Activated CD4-positive, CD25-positive, alpha-beta regulatory T cell treated with anti-CD3 and anti-CD28 coated beads, Interleukin-2, amount 50 U/mL, for 72 hours (primary cell): Measurements from ENCODE around the gene SNX10.
"Not testable (repeated sequence)": the region's sequence is repeated elsewhere in the genome, so short reads cannot be mapped to it uniquely, and the experiment has no call there.

ENCODE experiments used
- DNase-seq: peaks from one replicate; pipeline ENCODE4 v3.0.0; 2021

SNX10 gene

GRCh38 chr7:26291699-26292538, at the start of gene SNX10:
Gene SNX10, plus strand, starts transcription at chr7:26291862. Its CDS starts 54,581 bp downstream, at chr7:26346443.
- peak; percentile 75 for DNase-seq

DNA sequence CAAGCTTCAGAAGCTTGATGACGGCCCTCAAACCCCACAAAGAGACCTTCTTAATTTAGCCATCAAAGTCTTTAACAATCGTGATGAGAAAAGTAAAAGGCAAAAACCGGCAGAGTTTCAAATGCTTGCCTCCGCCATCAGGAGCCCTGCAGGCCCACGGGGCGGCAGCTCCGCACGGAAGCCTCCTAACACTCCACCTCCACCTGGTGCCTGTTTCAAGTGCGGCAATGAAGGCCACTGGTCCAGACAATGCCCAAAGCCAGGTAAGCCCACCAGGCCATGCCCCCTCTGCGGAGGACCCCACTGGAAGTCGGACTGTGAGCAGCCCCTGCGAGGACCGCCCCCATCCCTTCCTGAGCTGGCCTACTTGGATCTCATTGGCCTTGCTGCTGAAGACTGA, 46.5 kb upstream of the SNX10 start:
- no peak for DNase-seq

- no peak for DNase-seq
Measured at GRCh38 chr7:26250239-26250638, 41.4 kb upstream of the SNX10 start.

GRCh38 chr7:26261866-26262265, 29.8 kb upstream of the SNX10 start:
- DNase-seq, result not testable (repeated sequence)

- DNase-seq, result no peak
Measured at GRCh38 chr7:26265065-26265464, 26.6 kb upstream of the SNX10 start.

DNA sequence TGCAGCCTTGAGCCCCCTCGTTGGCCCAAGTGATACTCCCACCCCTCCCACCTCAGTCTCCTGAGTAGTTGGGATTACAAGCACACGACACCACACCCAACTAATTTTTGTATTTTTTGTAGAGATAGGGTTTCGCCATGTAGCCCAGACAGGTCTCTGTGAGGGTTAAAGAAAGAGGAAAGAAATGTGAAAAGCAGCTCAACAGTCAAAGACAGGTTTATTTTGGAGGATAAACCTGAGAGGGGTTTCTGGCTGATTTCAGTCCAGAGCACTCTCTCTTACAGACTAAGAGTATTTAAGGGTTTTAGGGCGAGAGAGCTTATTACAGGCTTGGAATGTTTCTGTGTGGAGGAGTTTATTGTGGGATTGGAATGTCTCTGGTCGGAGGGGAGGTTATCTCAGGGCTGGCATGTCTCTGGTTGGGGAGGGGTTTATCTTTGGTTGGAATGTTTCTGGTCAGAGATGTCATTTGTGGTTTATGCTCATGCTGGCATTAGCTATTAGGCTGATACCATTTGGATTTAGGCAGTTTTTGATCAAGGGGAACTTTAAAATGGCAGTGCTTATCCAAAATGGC, 26.1 kb upstream of the SNX10 start:
- DNase-seq, result no peak

DNA sequence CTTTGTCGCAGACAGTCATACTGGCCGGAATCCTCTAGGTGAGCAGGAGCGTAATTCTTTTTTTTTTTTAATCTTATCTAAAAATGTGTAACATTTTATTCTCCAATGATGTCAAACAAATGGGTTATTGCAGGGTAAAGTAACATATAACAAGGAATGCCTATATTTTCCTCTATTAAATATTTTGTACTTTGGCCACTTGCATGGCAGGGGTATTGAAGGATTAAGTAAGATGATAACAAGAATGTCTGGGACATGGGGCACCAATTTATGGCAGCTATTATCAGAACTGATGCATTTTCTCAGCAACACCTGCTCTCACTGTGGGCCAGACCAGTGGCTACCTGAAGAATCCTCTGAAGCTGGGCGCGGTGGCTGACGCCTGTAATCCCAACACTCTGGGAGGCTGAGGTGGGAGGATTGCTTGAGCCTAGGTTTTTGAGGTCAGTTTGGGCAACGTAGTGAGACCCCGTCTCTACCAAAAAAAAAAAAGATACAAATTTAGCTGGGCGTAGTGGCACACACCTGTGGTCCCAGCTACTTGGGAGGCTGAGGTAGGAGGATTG, 24.0 kb upstream of the SNX10 start:
- DNase-seq, result no peak

- no peak for DNase-seq
Measured at GRCh38 chr7:26275213-26275612, 16.4 kb upstream of the SNX10 start.

DNA sequence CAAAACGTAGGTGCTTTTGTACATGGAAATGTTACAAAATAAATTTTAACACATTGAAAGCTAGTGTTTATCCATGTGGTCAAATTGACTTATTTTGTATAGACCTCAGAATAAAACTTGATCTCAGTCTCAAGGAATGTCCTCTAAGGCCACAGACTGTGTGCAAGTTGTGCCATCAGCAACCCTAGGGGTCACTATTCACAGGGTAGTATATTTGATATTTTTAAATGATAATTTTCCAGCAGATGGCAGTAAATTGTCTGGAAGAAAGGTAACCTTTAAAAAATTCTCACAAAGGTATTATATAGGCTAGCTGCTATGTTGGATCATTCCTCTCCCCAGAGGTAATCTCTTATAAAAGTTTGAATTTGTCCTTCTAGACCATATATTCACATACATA, 12.9 kb upstream of the SNX10 start:
- no peak for DNase-seq

DNA sequence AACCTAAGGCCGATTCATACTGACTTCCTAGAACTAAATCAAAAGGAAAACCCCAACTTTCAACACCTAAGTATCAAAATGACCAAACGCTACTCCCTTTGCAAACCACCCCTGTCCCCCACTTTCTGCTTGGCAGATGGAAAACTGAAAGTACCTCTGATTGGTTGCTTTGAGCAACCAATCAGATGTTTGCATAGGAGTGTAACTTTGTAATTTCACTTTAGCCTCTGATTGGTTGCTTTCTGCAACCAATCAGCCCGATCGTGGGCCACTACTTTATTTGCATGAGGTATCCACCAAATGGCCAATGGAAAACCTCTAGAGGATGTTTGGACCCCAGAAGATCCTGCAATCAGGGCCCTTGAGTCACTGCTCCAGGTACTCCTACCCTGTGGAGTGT, 12.3 kb upstream of the SNX10 start:
- no peak for DNase-seq

- DNase-seq, result no peak
Measured at GRCh38 chr7:26280097-26280496, 11.6 kb upstream of the SNX10 start.

GRCh38 chr7:26280723-26281122, 10.9 kb upstream of the SNX10 start:
- DNase-seq, result no peak

GRCh38 chr7:26284477-26284876, 7.2 kb upstream of the SNX10 start:
- DNase-seq, result no peak

DNA sequence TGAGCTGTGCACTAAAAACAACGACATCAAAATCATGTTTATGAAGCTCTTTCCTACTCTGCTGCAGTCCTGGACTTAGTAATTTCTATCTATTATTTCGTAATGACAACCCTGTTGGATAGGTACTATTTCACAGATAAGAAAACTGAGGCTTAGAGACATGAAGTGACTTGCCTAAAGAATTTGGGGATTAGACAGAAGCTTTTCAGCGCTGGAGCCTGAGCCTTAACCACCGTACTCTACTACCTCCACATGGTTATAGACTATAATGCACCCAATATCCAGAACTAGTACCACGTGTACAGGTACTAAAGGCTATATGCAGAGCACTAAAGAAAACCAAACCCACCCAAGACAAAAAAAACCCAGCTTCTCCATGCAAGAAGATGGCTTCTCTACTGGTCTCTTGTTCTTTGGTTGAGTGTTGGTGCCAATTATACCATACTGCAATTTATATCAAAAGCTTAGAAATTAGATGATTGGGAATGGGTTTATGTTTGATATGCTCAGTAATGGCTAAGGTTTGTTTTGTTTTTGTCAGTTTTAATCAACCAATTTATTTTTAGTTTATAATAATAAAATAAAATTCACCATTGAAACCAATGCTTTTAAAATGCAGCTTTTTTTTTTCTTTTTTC, 6.5 kb upstream of the SNX10 start:
- DNase-seq, result no peak

DNA sequence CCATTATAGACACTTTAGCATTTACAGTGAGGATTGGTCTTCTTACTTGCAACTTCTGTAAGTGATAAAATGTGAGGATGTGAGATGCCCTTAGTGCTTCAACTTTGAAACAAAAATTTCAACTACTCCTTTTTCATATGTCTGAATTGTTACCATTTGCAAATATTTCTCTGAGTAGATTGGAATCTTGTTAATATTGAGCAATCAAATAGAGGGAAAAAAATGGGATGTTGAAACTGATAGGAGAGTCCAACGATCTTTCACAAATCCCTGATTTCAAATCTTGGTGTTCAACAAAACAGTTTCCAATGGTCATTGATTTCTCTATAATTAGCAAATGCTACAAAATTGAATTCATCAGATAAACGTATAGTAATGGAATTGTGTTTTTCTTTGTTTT, 5.5 kb upstream of the SNX10 start:
- DNase-seq, result no peak

GRCh38 chr7:26288126-26288525, 3.5 kb upstream of the SNX10 start:
- DNase-seq, result not testable (repeated sequence)

- DNase-seq, result no peak
Measured at GRCh38 chr7:26291251-26291650, 411 bp upstream of the SNX10 start.

DNA sequence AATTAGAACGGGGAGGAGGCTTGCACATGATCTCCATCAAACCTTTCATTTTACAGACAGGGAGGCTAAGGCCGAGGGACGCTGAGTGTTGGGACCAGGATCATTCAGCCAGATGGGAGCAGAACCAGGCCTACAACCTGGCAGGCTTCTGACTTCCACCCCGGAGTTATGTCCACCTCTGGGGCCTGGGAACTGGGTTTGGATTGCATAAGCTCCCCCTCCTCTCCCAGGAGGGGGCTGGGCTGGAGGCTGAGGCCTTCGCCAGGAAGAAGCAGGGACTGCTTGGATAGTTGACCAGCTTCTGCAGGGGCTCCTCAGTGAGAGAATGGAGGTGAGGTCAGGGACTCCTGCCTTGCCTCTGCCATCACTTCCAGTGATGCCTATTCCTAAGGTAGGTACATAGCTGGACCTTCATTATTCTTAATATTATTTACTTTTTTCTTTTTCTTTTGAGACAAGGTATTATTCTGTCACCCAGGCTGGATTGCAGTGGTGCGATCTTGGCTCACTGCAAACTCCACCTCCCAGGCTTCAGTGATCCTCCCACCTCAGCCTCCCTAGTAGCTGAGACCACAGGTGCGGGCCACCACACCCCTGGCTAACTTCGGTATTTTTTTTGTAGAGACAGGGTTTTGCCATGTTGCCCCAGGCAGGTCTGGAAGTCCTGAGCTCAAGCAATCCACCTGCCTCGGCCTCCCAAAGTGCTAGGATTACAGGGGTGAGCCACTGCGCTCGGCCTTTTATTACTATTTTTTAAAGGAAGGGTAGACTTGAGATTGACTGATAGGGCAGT, 1.3 kb downstream of the SNX10 start:
- DNase-seq, result no peak

DNA sequence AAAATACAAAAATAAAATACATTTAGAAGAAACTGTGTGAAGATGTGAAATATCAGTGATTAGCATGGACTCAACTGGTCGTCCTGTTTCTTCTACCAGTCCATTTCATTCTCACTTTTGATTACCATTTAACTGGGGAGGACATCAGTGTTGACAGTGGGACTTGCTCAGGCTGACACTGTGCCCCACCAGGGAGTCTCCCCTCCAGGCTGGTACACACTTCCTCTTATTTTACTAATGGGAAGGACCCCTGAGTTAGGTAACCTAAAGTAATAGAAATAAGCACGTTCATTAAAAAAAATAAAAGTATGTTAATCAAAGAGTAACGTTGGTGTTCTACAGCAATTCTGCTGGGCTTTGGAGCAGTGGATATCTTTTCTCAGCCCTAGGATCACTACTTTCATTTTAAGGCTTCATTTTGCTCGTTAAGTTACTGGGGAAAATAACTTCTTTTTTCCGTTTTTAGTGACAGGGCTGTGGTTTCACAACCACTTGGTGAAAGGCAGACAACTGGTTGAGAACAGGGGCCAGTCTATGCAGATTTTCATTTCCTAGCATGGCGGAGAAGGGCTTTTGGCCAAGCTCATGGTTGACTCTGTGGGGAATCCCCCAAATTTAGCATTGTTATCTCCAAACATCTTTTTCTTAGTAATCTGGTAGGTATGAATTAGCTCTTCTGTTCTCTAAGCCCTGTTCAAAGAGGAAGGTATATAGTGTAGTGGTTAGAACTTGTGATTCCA, 2.1 kb downstream of the SNX10 start:
- peak; percentile 53 for DNase-seq

DNA sequence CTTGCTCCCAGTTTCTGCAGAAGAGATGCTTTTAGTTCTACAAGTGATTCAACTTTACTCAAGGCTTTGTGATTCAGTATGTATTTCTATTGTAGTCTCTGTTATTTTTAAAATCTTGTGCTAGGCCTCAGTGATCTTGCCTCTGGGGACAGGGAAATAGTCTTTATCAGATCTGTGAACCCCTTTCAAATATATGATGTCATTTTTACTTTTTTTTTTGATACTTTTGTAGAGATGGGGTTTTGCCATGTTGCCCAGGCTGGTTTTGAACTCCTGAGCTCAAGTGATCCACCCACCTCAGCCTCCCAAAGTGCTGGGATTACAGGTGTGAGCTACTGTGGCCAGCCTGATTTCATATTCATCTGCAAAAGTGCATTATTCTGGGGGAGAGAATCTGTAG, 3.4 kb downstream of the SNX10 start:
- DNase-seq, result no peak

- DNase-seq, result no peak
Measured at GRCh38 chr7:26295586-26295985, 3.9 kb downstream of the SNX10 start.

GRCh38 chr7:26298472-26299058, 6.9 kb downstream of the SNX10 start:
- no peak for DNase-seq
